NCI-H1694 treated with DMSO at 0.1 percent for 48 hours (cell line): Measurements from ENCODE around the gene HSD17B11.
"Not testable (repeated sequence)": the region's sequence is repeated elsewhere in the genome, so short reads cannot be mapped to it uniquely, and the experiment has no call there.

Experiments
- DNase-seq: peaks from one replicate; lab custom pipeline; 2025; lab: John Stamatoyannopoulos, UW

The HSD17B11 gene

GRCh38 chr4:87305562-87305961, 85.4 kb downstream of the HSD17B11 start:
- DNase-seq: no peak

DNA sequence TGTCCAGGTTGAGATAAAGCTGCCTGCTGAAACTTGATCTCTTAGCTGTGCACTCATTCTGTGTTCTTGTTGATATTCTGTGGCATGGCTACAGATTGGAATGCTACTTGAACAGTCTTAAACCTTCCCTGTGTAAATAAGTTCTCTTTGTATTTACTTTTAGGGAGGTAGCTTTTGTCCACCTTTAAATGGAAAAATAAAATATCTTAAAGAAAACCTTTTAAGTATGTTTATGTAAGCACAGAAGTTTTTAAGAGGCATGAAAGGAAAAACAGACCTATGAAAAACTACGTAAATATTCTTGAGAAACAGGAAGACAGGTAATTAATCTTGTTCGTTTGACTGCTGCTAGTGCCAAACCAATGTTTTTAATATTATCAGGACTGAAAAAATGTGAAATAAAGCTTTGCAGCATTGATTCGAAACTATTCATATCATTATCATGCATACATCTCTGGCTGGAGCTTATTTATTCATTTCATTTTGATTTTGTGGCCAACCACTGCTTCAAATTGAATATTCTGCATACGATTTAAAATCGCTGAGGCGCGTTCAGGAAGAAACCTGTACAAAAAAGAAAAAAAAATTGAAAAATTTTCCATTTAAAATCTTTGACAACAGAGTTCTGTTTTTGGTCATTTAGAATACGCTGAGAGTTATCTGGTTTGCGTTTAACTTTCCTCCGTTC, 86.1 kb downstream of the HSD17B11 start:
- DNase-seq: no peak

DNA sequence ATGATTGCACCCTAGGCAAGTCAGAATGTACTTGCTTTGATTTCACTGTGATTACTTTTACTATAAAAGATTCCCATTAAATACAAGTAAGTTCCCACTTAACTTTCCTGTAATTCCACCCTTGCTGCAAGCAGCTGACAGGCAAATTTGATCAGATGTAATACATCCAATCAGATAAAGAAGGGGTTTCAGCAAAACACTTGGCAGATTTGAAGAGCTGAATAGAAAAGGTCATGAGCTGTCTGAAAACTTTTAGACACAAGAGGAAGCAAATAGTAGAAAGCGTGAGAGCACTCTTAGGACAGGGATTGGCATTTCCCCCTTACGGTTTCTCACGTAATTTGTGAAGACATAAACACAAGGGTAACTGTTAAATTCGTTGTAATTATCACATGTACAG, 91.1 kb downstream of the HSD17B11 start:
- no peak for DNase-seq

- no peak for DNase-seq
Measured at GRCh38 chr4:87298362-87298761, 92.6 kb downstream of the HSD17B11 start.

DNA sequence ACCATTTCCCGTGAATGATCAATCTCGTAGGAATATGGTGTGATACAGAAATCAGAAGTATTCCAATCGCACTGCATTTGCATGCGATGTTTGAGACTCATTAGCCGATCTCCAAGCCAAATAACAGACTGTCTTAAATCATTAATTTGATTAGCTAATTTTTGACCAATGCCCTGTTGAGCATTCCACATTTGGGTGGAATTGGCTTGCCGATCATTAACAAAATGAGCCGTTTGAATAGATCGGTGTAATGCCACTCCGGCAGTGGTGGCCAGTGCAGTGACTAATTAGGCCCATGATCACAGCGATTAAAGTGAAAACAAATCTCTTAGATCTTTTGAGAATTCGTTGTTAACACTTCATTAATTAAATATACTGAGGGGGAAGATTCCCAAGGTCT, 96.1 kb downstream of the HSD17B11 start:
- DNase-seq: not testable (repeated sequence)

GRCh38 chr4:87293889-87294288, 97.1 kb downstream of the HSD17B11 start:
- not testable (repeated sequence) for DNase-seq

- DNase-seq: no peak
Measured at GRCh38 chr4:87286970-87287369, 104.0 kb downstream of the HSD17B11 start.
